H9 (cell line): ENCODE data around the gene WFDC5. TPM values are rescaled to one million over a fixed set of nuclear protein-coding genes. Genes with fewer than 3 reads are reported as not detected.

Experiments used
- DNase-seq: peaks from one replicate; pipeline ENCODE4 v3.0.0-alpha.2; 2017
- H2AFZ ChIP-seq: one replicate; pipeline ENCODE4 v1.6.1; 2013; ENCODE audit warnings: mild to moderate bottlenecking, low read length, control low read depth, moderate library complexity
- H2AK5ac ChIP-seq: 2 replicates; pipeline ENCODE4 v1.6.1; 2013; ENCODE audit warnings: low read length, control low read depth, mixed read lengths; ENCODE audit not compliant: insufficient read length
- H2BK120ac ChIP-seq: one replicate; pipeline ENCODE4 v1.6.1; 2013; ENCODE audit warnings: low read depth, mild to moderate bottlenecking, low read length, control low read depth, inconsistent platforms; ENCODE audit not compliant: poor library complexity, severe bottlenecking
- H2BK12ac ChIP-seq: 2 replicates; pipeline ENCODE4 v1.6.1; 2013; ENCODE audit warnings: low read length, control low read depth, mixed read lengths, low read depth; ENCODE audit not compliant: insufficient read length
- H2BK15ac ChIP-seq: 2 replicates; pipeline ENCODE4 v1.6.1; 2013; ENCODE audit warnings: low read depth, low read length, control low read depth
- H2BK20ac ChIP-seq: one replicate; pipeline ENCODE4 v1.6.1; 2013; ENCODE audit warnings: low read depth, mild to moderate bottlenecking, low read length, control low read depth, inconsistent platforms; ENCODE audit not compliant: poor library complexity, severe bottlenecking
- H2BK5ac ChIP-seq: 2 replicates; pipeline ENCODE4 v1.6.1; 2013; ENCODE audit warnings: low read length, control low read depth, mixed read lengths; ENCODE audit not compliant: insufficient read length
- H3K14ac ChIP-seq: 2 replicates; pipeline ENCODE4 v1.6.1; 2013; ENCODE audit warnings: low read length, control low read depth; ENCODE audit not compliant: insufficient read depth
- H3K18ac ChIP-seq: 2 replicates; pipeline ENCODE4 v1.6.1; 2013; ENCODE audit warnings: low read depth, mild to moderate bottlenecking, mixed read lengths, low read length, control low read depth; ENCODE audit not compliant: insufficient read length
- H3K23ac ChIP-seq: 2 replicates; pipeline ENCODE4 v1.6.1; 2013; ENCODE audit warnings: low read length, control low read depth, mixed read lengths, low read depth; ENCODE audit not compliant: insufficient read length
- H3K23me2 ChIP-seq: 2 replicates; pipeline ENCODE4 v1.6.1; 2013; ENCODE audit warnings: low read depth, mild to moderate bottlenecking, mixed read lengths, low read length, control low read depth; ENCODE audit not compliant: insufficient read length, poor library complexity, severe bottlenecking
- H3K27ac ChIP-seq: 2 replicates; pipeline ENCODE4 v1.5.1; 2013; ENCODE audit warnings: low read length, control low read depth, mixed read lengths, low read depth; ENCODE audit not compliant: insufficient read length
- H3K27me3 ChIP-seq: 2 replicates; pipeline ENCODE4 v1.6.1; 2013; ENCODE audit warnings: low read length, control low read depth, inconsistent platforms; ENCODE audit not compliant: insufficient read depth
- H3K4ac ChIP-seq: 2 replicates; pipeline ENCODE4 v1.6.1; 2013; ENCODE audit warnings: low read depth, mild to moderate bottlenecking, control low read depth, inconsistent platforms, low read length, moderate library complexity
- H3K4me1 ChIP-seq: 2 replicates; pipeline ENCODE4 v1.6.1; 2013; ENCODE audit warnings: low read length, control low read depth, inconsistent platforms; ENCODE audit not compliant: insufficient read depth
- H3K4me2 ChIP-seq: 2 replicates; pipeline ENCODE4 v1.6.1; 2013; ENCODE audit warnings: low read length, control low read depth, mixed read lengths; ENCODE audit not compliant: insufficient read length, insufficient read depth
- H3K56ac ChIP-seq: 2 replicates; pipeline ENCODE4 v1.6.1; 2013; ENCODE audit warnings: low read depth, mild to moderate bottlenecking, mixed read lengths, low read length, control low read depth; ENCODE audit not compliant: insufficient read length
- H3K79me1 ChIP-seq: 2 replicates; pipeline ENCODE4 v1.6.1; 2013; ENCODE audit warnings: low read depth, mild to moderate bottlenecking, moderate library complexity, low read length, control low read depth, inconsistent platforms; ENCODE audit not compliant: insufficient read depth, poor library complexity, severe bottlenecking
- H3K79me2 ChIP-seq: 2 replicates; pipeline ENCODE4 v1.6.1; 2013; ENCODE audit warnings: low read length, control low read depth, inconsistent platforms; ENCODE audit not compliant: insufficient read depth
- H3K9ac ChIP-seq: 2 replicates; pipeline ENCODE4 v1.6.1; 2013; ENCODE audit warnings: low read length, control low read depth, mixed read lengths; ENCODE audit not compliant: insufficient read length; ENCODE audit errors: extremely low read depth
- H3K9me3 ChIP-seq: one replicate; pipeline ENCODE4 v1.6.1; 2013; ENCODE audit warnings: low read depth, low read length, inconsistent platforms; ENCODE audit not compliant: control insufficient read depth
- H3T11ph ChIP-seq: one replicate; pipeline ENCODE4 v1.6.1; 2013; ENCODE audit warnings: mild to moderate bottlenecking, low read length, control low read depth, inconsistent platforms
- H4K20me1 ChIP-seq: one replicate; pipeline ENCODE4 v1.6.1; 2013; ENCODE audit not compliant: control insufficient read depth, insufficient read length, insufficient read depth
- H4K5ac ChIP-seq: 2 replicates; pipeline ENCODE4 v1.6.1; 2013; ENCODE audit warnings: low read depth, mild to moderate bottlenecking, mixed read lengths, low read length, control low read depth; ENCODE audit not compliant: insufficient read length
- H4K8ac ChIP-seq: replicated peaks from 2 replicates; pipeline ENCODE4 v1.6.1; 2013; ENCODE audit warnings: low read length, control low read depth, mixed read lengths, low read depth; ENCODE audit not compliant: insufficient read length
- H4K91ac ChIP-seq: 2 replicates; pipeline ENCODE4 v1.6.1; 2013; ENCODE audit warnings: low read depth, mild to moderate bottlenecking, moderate library complexity, mixed read lengths, low read length, control low read depth; ENCODE audit not compliant: insufficient read length
- H3K27ac Mint-ChIP-seq, 3 experiments: 2 replicates in 2 of 3; 3 replicates in 1 of 3; pipeline ENCODE4 v1.8.0; 2020 to 2021; ENCODE audit warnings: mixed read lengths in 3 of 3, mild to moderate bottlenecking in 1 of 3, moderate library complexity in 1 of 3
- H3K27me3 Mint-ChIP-seq: 2 replicates; pipeline ENCODE4 v1.8.0; 2021; ENCODE audit warnings: low read depth, mild to moderate bottlenecking, moderate library complexity, mixed read lengths
- H3K36me3 Mint-ChIP-seq, 3 experiments: 2 replicates in 2 of 3; 3 replicates in 1 of 3; pipeline ENCODE4 v1.8.0; 2020 to 2021; ENCODE audit warnings: low read depth in 3 of 3, mixed read lengths in 3 of 3; ENCODE audit not compliant: insufficient read depth in 1 of 3
- H3K4me1 Mint-ChIP-seq, 2 experiments: 2 replicates each; pipeline ENCODE4 v1.8.0; 2020; ENCODE audit warnings: mixed read lengths in 2 of 2
- H3K4me3 Mint-ChIP-seq, 2 experiments: 2 replicates in 1 of 2; 3 replicates in 1 of 2; pipeline ENCODE4 v1.8.0; 2020 to 2021; ENCODE audit warnings: mild to moderate bottlenecking in 2 of 2, mixed read lengths in 2 of 2, moderate library complexity in 1 of 2
- H3K9me3 Mint-ChIP-seq, 2 experiments: 2 replicates in 1 of 2; 3 replicates in 1 of 2; pipeline ENCODE4 v1.8.0; 2020; ENCODE audit warnings: mild to moderate bottlenecking in 2 of 2, mixed read lengths in 2 of 2, moderate library complexity in 1 of 2
- CTCF ChIP-seq: fragments of 200-600 bp; sonication (generic); conservative IDR thresholded peaks from 3 replicates; pipeline ENCODE4 v1.8.0; 2021; ENCODE audit warnings: antibody characterized with exemption, mild to moderate bottlenecking
- WGBS: extraction: QIAGEN DNeasy Blood & Tissue Kit; methylation state at CpG from one replicate; pipeline ENCODE4 v1.1.7; 2013; ENCODE audit warnings: missing lambda C conversion rate, low lambda C conversion rate, mixed read lengths; ENCODE audit not compliant: insufficient read length; ENCODE audit errors: extremely low coverage; 5-methylcytosine and 5-hydroxymethylcytosine counted together
- total RNA-seq: library from RNA; stranded (reverse); gene quantifications from 2 replicates; pipeline ENCODE4 v1.2.1, GENCODE V29; 2021

The WFDC5 gene
- total RNA-seq, 1 experiment from 2014 or later: not detected

DNA sequence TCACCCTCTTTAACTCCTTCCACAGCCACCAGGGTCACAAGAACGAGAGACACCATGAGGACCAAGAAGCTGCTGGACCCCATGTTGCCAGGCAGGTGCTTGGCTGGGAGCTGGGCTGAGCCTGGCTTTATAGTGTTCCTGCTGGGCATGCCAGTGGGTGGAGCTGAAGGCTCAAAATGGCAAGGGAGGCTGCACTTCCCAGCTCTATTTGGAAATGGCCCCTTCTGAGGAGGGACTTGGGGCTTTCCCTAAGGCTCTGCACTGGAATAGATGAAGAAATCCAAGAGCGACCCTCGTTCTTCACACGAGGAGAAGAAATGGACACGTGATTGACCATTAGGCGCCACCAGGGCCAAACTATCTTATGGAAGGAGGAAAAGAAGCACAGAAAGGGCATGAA is 9.4 kb upstream of the WFDC5 start, which contains the start of gene WFDC12:
TSS of gene WFDC12 (minus strand) at position 101 of the 400 bp plus-strand sequence. CDS start at position 83, 18 bp downstream.
- WGBS: no CpG with 5 or more reads among the region's 6 CpGs
- no peak within 1 kb of the TSS for H2BK120ac ChIP-seq
- H3K79me1 ChIP-seq: no peaks in the 10 kb centered on the region
- H2AK5ac ChIP-seq: no peak within 1 kb of the TSS
- no peaks in the 10 kb centered on the region for H3K9me3 ChIP-seq
- no peak for TF ChIP-seq CTCF
- no peaks in the 10 kb centered on the region for H3K23me2 ChIP-seq
- no peak within 1 kb of the TSS for H4K8ac ChIP-seq
- H3K79me2 ChIP-seq: no peaks in the 10 kb centered on the region
- no peak within 1 kb of the TSS for H2AFZ ChIP-seq
- H4K5ac ChIP-seq: no peak within 1 kb of the TSS
- H3K27me3 ChIP-seq: no peaks in the 10 kb centered on the region
- H2BK5ac ChIP-seq: no peak within 1 kb of the TSS
- H3K4ac ChIP-seq: no peak within 1 kb of the TSS
- no peaks in the 10 kb centered on the region for H3K4me1 Mint-ChIP-seq
- no peak within 1 kb of the TSS for H3K56ac ChIP-seq
- no peaks in the 10 kb centered on the region for H3K36me3 Mint-ChIP-seq
- H2BK20ac ChIP-seq: no peak within 1 kb of the TSS
- no peak within 1 kb of the TSS for H3T11ph ChIP-seq
- H4K20me1 ChIP-seq: no peaks in the 10 kb centered on the region
- peaks cover 19% of the 10 kb centered on the region for H3K27me3 Mint-ChIP-seq
- H2BK15ac ChIP-seq: no peak within 1 kb of the TSS
- no peak within 1 kb of the TSS for H3K4me3 Mint-ChIP-seq
- H3K4me1 ChIP-seq: no peaks in the 10 kb centered on the region
- no peak within 1 kb of the TSS for H4K91ac ChIP-seq
- H3K9me3 Mint-ChIP-seq: peaks cover 0 to 3% of the 10 kb centered on the region in 2 experiments; a peak in 3 of 5 replicates
- no peak within 1 kb of the TSS for H2BK12ac ChIP-seq
- no peak within 1 kb of the TSS for H3K27ac ChIP-seq
- no peak within 1 kb of the TSS for H3K18ac ChIP-seq
- no peak within 1 kb of the TSS for H3K27ac Mint-ChIP-seq
- H3K14ac ChIP-seq: no peak within 1 kb of the TSS
- no peak within 1 kb of the TSS for H3K4me2 ChIP-seq
- DNase-seq: no peak
- H3K23ac ChIP-seq: no peak within 1 kb of the TSS
- H3K9ac ChIP-seq: no peak within 1 kb of the TSS
